ENCODE measurements around the gene NTSR2.

The NTSR2 gene

DNA sequence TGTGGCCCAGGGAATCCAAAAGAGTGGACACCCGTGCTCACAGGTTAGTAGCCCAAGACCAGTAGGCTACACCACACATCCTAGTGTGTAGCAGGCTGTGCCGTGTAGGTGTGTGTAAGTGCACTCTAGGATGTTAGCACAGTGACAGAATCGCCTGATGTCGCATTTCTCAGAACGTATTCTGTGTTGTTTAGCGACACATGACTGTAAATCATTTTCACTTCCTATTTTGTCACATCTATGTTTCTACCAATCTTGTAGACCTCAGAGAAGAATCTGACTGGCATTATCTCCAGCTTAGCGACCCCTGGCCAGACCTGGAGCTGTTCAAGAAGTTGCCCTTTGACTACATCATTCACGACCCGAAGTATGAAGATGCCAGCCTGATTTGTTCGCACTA is 45.1 kb downstream of the NTSR2 start:
- DNase-seq: no peak

DNA sequence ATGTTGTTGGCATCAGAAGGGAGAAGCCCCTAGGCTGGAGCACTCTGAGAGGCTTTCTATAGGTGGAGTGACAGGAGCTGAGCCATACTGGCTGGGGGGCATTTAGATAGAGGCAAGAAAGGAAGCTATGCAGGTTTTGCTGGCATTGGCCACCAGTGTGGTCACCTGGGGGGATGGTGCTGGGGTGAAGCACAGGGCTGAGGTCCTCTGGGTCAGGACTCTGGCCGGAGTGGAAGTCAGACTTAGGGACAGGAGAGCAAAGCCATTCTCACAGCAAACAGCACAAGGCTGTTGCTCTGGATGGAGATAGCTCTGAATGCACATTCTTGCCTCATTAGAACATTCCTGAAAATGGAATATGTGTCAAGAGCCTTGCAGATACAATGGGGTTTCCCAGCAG is 47.4 kb downstream of the NTSR2 start:
- DNase-seq: no peak

DNA sequence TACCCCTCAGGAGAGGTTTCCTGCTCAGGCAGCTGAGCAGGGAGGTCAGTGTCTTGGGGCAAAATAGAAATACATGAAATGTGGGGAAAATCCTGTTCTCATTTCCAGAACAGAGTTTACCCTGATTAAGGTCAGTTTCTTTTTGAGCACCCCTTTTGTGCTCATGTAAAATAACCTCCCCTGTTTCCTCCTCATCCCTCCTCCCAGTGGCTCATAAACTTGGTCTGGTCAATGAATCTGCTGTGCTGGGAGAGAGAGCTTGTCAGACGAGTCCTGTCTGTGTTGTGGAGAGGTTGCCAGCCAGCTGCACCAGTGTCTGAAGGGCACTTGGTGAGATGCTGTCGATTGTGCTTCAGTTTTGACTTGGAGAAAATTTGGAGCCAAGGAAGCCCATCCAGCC is 48.6 kb downstream of the NTSR2 start:
- DNase-seq: no peak

DNA sequence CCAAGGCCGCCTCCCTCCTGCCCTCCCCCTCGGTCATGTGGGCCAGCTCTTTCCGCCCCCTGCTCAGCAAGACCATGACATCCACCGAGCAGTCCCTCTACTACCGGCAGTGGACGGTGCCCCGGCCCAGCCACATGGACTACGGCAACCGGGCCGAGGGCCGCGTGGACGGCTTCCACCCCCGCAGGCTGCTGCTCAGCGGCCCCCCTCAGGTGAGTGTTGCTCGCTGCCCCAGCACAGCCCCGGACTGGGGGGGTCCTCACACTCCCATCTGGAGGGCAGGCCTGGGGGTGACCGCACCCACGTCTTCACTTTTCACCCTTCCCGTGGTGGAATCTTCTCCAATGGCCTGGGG is 51.3 kb downstream of the NTSR2 start:
- no peak for DNase-seq

DNA sequence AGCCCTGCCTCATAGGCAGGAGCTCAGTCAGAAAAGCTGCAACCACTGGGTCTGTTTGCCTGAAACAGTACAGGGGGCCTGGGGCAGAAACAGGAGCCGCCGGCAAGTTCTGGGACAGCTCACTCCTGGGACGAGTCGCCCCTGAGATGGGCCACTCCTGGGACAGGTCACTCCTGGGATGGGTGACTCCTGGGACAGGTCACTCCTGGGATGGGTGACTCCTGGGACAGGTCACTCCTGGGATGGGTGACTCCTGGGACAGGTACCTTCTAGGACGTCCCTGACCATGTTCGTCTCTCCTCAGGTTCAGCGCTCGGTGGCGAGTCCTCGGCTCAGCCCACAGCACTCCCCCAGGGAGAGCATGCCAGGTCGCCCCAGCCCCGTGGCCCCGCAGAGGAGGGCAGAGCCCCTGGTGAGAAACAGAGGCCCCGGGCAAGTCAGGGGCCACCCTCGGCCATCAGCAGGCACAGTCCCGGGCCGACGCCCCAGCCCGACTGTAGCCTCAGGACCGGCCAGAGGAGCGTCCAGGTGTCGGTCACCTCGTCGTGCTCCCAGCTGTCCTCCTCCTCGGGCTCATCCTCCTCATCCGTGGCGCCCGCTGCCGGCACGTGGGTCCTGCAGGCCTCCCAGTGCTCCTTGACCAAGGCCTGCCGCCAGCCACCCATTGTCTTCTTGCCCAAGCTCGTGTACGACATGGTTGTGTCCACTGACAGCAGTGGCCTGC is 51.8 kb downstream of the NTSR2 start:
- DNase-seq: no peak

DNA sequence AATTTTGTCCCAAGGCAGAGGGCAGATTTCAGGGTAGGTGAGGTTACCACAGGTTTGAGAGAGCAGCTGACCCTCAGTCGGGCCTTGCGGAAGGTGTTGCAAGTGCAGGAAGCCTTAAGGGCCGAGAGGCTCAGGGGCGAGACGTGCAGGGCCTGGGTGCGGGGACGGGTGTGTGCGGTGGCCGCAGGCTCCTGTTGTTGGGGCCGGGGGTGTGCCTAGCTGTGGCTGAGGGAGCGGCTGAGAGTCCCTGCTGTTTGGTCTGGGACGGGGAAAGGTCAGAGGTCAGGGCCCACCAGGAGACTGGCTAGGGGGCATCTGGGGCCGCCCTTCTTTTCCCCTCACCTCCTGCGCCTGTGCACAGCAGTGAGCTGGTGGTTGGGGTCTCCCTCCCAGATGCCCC is 52.5 kb downstream of the NTSR2 start:
- no peak for DNase-seq

DNA sequence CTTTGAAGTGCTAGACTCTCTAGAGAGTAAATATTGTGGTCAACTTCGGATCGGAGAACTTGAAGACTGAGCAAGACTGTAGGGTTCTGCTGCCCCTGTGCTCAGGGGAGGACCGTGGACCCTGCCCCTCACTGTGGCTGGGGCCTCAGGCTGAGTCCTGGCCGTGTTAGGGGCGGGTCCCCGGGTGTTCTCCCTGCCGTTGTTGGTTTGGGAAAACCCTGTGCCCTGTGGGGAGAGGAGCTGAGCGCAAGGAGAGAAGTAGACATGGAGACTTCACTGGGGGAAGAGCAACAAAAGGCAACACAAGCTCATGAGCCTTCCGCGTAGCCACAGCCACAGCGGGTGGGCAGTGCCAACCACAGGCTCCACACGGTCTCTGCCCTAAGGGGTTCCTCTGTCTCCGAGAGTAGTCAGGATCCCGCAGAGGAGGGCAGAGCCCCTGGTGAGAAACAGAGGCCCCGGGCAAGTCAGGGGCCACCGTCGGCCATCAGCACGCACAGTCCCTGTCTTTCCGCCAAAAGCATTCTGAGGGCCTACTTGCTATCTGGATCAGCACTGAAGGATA is 53.1 kb downstream of the NTSR2 start:
- no peak for DNase-seq

DNA sequence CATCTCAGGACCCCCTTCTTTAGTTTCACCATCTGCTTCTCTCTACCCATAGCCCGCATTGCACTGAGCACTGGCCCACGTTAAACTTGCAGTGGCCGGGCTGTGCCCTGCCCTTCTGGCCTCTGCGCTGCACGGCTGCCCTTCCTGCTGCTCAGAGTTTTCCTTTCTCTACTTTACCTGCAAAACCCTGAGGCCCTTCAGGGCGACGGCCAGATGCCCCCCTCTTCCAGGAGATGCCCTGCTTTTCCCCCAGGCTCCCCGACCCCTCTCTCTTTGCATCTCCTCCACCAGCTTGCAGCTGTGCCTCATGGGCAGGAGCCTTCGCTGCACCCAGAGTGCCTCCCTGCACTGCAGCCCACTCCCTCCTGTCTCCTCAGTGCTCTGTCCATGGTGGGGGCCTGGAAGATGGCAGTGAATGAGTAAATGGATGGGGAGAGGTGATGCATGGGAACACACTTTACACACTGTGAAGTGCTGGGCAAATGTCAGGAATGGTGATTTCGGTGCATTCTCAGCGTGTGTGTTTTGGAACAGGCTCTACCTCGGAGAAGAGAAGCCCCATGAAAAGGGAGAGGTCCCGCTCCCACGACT is 53.8 kb downstream of the NTSR2 start:
- no peak for DNase-seq

DNA sequence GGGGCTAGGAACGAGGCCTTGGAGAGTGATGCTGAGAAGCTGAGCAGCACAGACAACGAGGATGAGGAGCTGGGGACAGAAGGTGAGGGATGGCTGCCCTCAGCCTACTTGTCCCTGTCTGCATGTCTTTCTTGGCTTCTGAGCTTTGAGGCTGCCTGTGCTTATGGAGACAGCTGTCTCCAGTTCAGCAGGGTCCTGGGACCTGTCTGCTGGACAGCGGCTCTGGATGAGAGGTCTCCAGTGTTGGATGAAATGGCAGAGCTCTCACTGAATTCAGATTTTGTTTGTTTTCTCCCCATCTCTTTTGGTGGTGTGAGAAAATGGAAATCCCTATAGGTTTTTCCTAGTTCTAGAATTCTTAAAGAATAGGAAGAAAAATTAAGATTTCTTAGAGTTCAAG is 54.8 kb downstream of the NTSR2 start:
- no peak for DNase-seq

DNA sequence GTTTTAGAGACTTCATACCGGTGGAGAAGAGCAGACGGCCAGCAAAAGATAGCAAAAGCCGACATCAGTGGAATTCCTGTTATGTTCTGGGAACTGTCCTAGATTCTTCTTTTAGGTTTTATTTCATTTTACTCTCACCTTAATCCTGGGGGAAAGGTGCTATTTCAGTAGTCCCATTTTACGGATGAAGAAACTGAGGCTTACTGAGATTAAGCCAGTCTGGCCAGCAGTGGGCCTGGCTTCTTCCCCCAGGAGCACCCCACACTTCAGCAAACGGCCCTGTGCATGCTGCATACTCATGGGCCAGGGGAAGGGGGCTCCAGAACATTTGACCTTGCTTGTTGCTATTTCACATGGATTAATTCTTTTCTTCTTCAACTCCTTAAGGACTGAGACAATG is 56.7 kb downstream of the NTSR2 start:
- no peak for DNase-seq

DNA sequence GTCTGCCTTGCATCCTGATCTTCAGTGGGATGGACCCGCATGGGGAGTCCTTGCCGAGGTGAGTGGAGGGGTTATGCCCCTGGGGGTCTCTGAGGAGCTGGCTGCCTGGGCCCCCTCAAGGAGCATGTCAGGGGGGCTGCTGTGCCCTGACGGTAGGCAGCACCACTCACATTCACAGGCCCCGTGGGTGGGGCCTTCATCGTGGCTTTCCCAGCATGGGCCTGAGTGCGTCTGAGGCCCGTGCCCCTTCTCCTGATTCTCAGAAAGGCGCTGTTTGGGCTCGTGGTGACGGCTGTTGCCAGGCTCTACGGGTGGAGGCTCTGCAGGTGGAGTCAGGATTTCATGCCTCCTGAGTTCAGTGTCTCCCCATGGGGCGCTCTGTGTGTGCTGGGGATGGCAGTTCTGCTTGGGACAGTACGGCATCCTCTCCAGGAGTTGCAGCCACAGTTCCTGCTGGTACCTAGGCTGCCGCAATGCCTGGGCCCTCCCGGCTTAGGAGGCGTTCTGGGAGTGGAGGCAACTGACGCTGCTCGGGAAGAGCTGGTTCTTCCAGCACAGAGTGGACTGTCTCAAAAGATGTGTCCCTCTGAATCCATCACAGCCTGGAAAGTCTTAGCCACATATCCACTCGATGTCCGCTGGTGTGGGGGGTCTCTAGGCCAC is 57.3 kb downstream of the NTSR2 start:
- DNase-seq: no peak

DNA sequence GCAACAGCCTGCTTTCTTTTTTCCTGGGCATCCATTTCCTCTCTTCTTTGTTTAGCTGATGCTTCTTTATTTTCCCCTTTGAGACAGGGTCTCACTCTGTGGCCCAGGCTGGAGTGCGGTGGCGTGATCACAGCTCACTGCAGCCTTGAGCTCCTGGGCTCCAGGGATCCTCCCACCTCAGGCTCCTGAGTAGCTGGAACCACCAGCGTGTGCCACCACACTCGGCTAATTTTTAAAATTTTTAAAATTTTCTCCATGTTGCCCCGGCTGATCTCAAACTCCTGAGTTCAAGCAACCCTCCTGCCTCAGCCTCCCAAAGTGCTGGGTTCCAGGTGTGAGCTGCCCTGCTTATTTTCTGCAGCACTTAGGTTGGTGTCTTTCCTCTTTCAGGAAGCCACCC is 58.7 kb downstream of the NTSR2 start:
- DNase-seq: no peak

DNA sequence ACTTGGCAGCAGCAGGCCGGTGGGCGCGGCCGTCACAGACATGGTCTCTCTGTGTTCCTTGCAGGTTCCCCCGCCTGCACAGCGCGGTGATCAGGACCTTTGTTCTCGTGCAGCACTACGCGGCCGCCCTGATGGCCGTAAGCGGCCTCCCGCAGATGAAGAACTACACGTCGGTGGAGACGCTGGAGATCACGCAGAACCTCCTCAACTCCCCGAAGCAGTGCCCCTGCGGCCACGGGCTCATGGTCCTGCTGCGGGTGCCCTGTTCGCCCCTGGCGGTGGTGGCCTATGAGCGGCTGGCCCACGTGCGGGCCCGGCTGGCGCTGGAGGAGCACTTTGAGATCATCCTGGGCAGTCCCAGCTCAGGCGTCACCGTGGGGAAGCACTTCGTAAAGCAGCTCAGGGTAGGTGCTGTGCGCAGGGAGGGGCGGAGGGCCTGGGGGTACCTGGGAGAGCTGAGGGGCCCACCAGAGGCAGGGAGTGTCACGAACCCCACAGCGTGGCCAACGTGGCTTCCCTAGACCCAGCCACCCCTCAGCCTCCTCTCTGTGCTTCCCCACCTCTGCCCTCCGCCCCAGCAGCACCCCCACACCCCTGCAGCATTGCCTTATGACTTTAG is 59.3 kb downstream of the NTSR2 start:
- no peak for DNase-seq

Data from T-helper 1 cell (primary cell).